Gastroesophageal sphincter (tissue), 4 donors: ENCODE measurements around the gene IGSF10. TPM values are rescaled to one million over a fixed set of nuclear protein-coding genes. Genes with fewer than 3 reads are reported as not detected.

Experiments used
- ATAC-seq: fragments of 150-250 bp; one replicate; pipeline ENCODE4 v1.9.1; 2016; ENCODE audit warnings: mild to moderate bottlenecking, moderate library complexity
- H3K27ac ChIP-seq, 4 donors: fragments of 200-600 bp; sonication (generic) in 3 of 4; 1 replicate in 3 of 4; 2 replicates in 1 of 4; pipeline ENCODE4 v1.5.1; 2016 to 2019
- H3K27me3 ChIP-seq: fragments of 200-600 bp; sonication (generic); one replicate; pipeline ENCODE4 v1.5.1; 2019
- H3K36me3 ChIP-seq, 2 donors: fragments of 200-600 bp; sonication (generic); one replicate each; pipeline ENCODE4 v1.5.1; 2019; ENCODE audit warnings: control low read depth in 1 of 2
- H3K4me1 ChIP-seq, 3 donors: fragments of 200-600 bp; sonication (generic); 1 replicate in 2 of 3; 2 replicates in 1 of 3; pipeline ENCODE4 v1.5.1; 2016 to 2019; ENCODE audit warnings: control low read depth in 2 of 3
- H3K4me3 ChIP-seq, 2 donors: fragments of 200-600 bp; sonication (generic); one replicate each; pipeline ENCODE4 v1.5.1; 2019; ENCODE audit warnings: mild to moderate bottlenecking in 1 of 2, moderate library complexity in 1 of 2
- H3K9me3 ChIP-seq, 3 donors: fragments of 200-600 bp; sonication (generic); one replicate each; pipeline ENCODE4 v1.5.1; 2017 to 2019; ENCODE audit warnings: control low read depth in 2 of 3
- CTCF ChIP-seq, 4 experiments: fragments of 200-600 bp in 2 of 4; fragments of 450-650 bp in 2 of 4; sonication (generic) in 1 of 4; IDR thresholded peaks; one replicate each; pipeline ENCODE4 v1.5.1; 2017 to 2019; ENCODE audit warnings: antibody characterized with exemption in 4 of 4, mild to moderate bottlenecking in 2 of 4, moderate library complexity in 2 of 4
- EP300 ChIP-seq: sonication (generic); formaldehyde crosslinking; IDR thresholded peaks from one replicate; pipeline ENCODE4 v1.6.1; 2017; ENCODE audit warnings: antibody characterized with exemption, mild to moderate bottlenecking
- POLR2A ChIP-seq, 2 donors: fragments of 450-650 bp; IDR thresholded peaks; one replicate each; pipeline ENCODE4 v1.6.1; 2017; ENCODE audit warnings: antibody characterized with exemption in 2 of 2, mild to moderate bottlenecking in 2 of 2, moderate library complexity in 1 of 2
- POLR2AphosphoS5 ChIP-seq: sonication (generic); formaldehyde crosslinking; IDR thresholded peaks from one replicate; pipeline ENCODE4 v1.6.1; 2017; ENCODE audit warnings: antibody characterized with exemption
- WGBS, 2 donors: methylation state at CpG; one replicate each; pipeline ENCODE4 v1.1.5; 2018; ENCODE audit warnings: low coverage in 1 of 2; 5-methylcytosine and 5-hydroxymethylcytosine counted together
- total RNA-seq, 4 donors: library from RNA; depleted of rRNA; stranded (reverse); fragments of >200 nt; gene quantifications; one replicate each; pipeline ENCODE4 v1.1.0, GENCODE V29; 2016

Gene IGSF10
- total RNA-seq, 4 donors from 2014 or later, result 1.4 to 8.3 (median 2.4) TPM

- no peaks in the 10 kb centered on the region for H3K36me3 ChIP-seq
- 74 to 100% methylated on average over 1 to 2 of the region's 2 CpGs for WGBS, 2 donors
- H3K4me1 ChIP-seq, result no peaks in the 10 kb centered on the region
- H3K4me3 ChIP-seq, result no peak overlapping the region
- H3K27me3 ChIP-seq, result no peaks in the 10 kb centered on the region
- ATAC-seq, result no peak
- TF ChIP-seq CTCF (IDR thresholded peaks at IDR 0.05) (no peak), EP300 (no peak), POLR2AphosphoS5 (no peak), POLR2A (IDR thresholded peaks at IDR 0.05) (no peak)
- no peak overlapping the region for H3K27ac ChIP-seq
- no peaks in the 10 kb centered on the region for H3K9me3 ChIP-seq
Measured at GRCh38 chr3:151428386-151428785, 32.5 kb downstream of the IGSF10 start.

GRCh38 chr3:151426341-151426657 is 34.6 kb downstream of the IGSF10 start:
- no peaks in the 10 kb centered on the region for H3K27me3 ChIP-seq

GRCh38 chr3:151425627-151426340 is 35.1 kb downstream of the IGSF10 start:
- H3K27ac ChIP-seq, result no peak overlapping the region
- H3K4me1 ChIP-seq, result no peaks in the 10 kb centered on the region
- no peaks in the 10 kb centered on the region for H3K36me3 ChIP-seq
- TF ChIP-seq POLR2AphosphoS5 (no peak), EP300 (no peak), POLR2A (IDR thresholded peaks at IDR 0.05) (no peak), CTCF (IDR thresholded peaks at IDR 0.05) (no peak)
- no peaks in the 10 kb centered on the region for H3K27me3 ChIP-seq
- H3K9me3 ChIP-seq, result no peaks in the 10 kb centered on the region
- 64 to 65% methylated on average over 3 to 4 of the region's 4 CpGs for WGBS, 2 donors
- H3K4me3 ChIP-seq, result no peak overlapping the region
- no peak for ATAC-seq

More at GRCh38 chr3:151426341-151426657, 34.6 kb downstream of the IGSF10 start:
- TF ChIP-seq POLR2A (IDR thresholded peaks at IDR 0.05) (no peak), EP300 (no peak), CTCF (IDR thresholded peaks at IDR 0.05) (no peak), POLR2AphosphoS5 (no peak)
- no peaks in the 10 kb centered on the region for H3K4me1 ChIP-seq
- no peak for ATAC-seq
- no peak overlapping the region for H3K4me3 ChIP-seq
- H3K36me3 ChIP-seq, result no peaks in the 10 kb centered on the region
- no peaks in the 10 kb centered on the region for H3K9me3 ChIP-seq
- no peak overlapping the region for H3K27ac ChIP-seq

- no peaks in the 10 kb centered on the region for H3K36me3 ChIP-seq
Measured at GRCh38 chr3:151423091-151423490, 37.8 kb downstream of the IGSF10 start.

More at GRCh38 chr3:151423091-151423490, 37.8 kb downstream of the IGSF10 start:
- H3K27ac ChIP-seq, result no peak overlapping the region
- 81% methylated on average over 4 to 5 of the region's 5 CpGs for WGBS, 2 donors
- TF ChIP-seq POLR2A (IDR thresholded peaks at IDR 0.05) (no peak), CTCF (IDR thresholded peaks at IDR 0.05) (no peak), EP300 (no peak), POLR2AphosphoS5 (no peak)
- H3K4me3 ChIP-seq, result no peak overlapping the region
- ATAC-seq, result no peak
- H3K4me1 ChIP-seq, result no peaks in the 10 kb centered on the region
- no peaks in the 10 kb centered on the region for H3K9me3 ChIP-seq
- no peaks in the 10 kb centered on the region for H3K27me3 ChIP-seq
